KOPT-K1 (cell line): ENCODE measurements around the gene C1QTNF8.

ENCODE experiments used
- H3K27ac ChIP-seq: fragments of 200-600 bp; sonication (generic); 2 replicates; pipeline ENCODE4 v1.5.1; 2016; ENCODE audit warnings: antibody characterized with exemption, mild to moderate bottlenecking, low read depth, low read length; ENCODE audit not compliant: poor library complexity, severe bottlenecking
- H3K36me3 ChIP-seq: fragments of 200-600 bp; sonication (generic); 2 replicates; pipeline ENCODE4 v1.5.1; 2017; ENCODE audit warnings: antibody characterized with exemption, mild to moderate bottlenecking, low read length, moderate library complexity; ENCODE audit not compliant: insufficient read depth
- H3K9me3 ChIP-seq: fragments of 200-600 bp; sonication (generic); 2 replicates; pipeline ENCODE4 v1.5.1; 2017; ENCODE audit warnings: antibody characterized with exemption, low read length, mild to moderate bottlenecking; ENCODE audit not compliant: insufficient read depth, poor library complexity, severe bottlenecking

Gene C1QTNF8

GRCh38 chr16:1057252-1057932 is 38.7 kb downstream of the C1QTNF8 start:
- Histone ChIP-seq H3K27ac (no peak overlapping the region), H3K36me3 (no peaks in the 10 kb centered on the region), H3K9me3 (peaks cover 14% of the 10 kb centered on the region)

GRCh38 chr16:1056196-1056595 is 39.8 kb downstream of the C1QTNF8 start:
- peaks cover 14% of the 10 kb centered on the region for H3K9me3 ChIP-seq
- no peak overlapping the region for H3K27ac ChIP-seq
- no peaks in the 10 kb centered on the region for H3K36me3 ChIP-seq

GRCh38 chr16:1055557-1055924 is 40.5 kb downstream of the C1QTNF8 start:
- Histone ChIP-seq H3K36me3 (no peaks in the 10 kb centered on the region), H3K27ac (no peak overlapping the region), H3K9me3 (peaks cover 14% of the 10 kb centered on the region)

- H3K27ac ChIP-seq: no peak overlapping the region
- H3K9me3 ChIP-seq: peaks cover 14% of the 10 kb centered on the region
- H3K36me3 ChIP-seq: no peaks in the 10 kb centered on the region
Measured at GRCh38 chr16:1054660-1055556, 41.1 kb downstream of the C1QTNF8 start.

- no peaks in the 10 kb centered on the region for H3K36me3 ChIP-seq
- H3K27ac ChIP-seq: no peak overlapping the region
- peaks cover 7% of the 10 kb centered on the region for H3K9me3 ChIP-seq
Measured at GRCh38 chr16:1053700-1054368, 42.2 kb downstream of the C1QTNF8 start.

GRCh38 chr16:1053121-1053521 is 42.9 kb downstream of the C1QTNF8 start:
- Histone ChIP-seq H3K36me3 (no peaks in the 10 kb centered on the region), H3K9me3 (peaks cover 1% of the 10 kb centered on the region), H3K27ac (no peak overlapping the region)

GRCh38 chr16:1052721-1053120 is 43.3 kb downstream of the C1QTNF8 start:
- Histone ChIP-seq H3K27ac (no peak overlapping the region), H3K36me3 (no peaks in the 10 kb centered on the region), H3K9me3 (no peaks in the 10 kb centered on the region)

GRCh38 chr16:1051446-1051845 is 44.6 kb downstream of the C1QTNF8 start:
- no peaks in the 10 kb centered on the region for H3K36me3 ChIP-seq
- H3K9me3 ChIP-seq: no peaks in the 10 kb centered on the region
- no peak overlapping the region for H3K27ac ChIP-seq

- H3K9me3 ChIP-seq: no peaks in the 10 kb centered on the region
- no peaks in the 10 kb centered on the region for H3K36me3 ChIP-seq
- H3K27ac ChIP-seq: no peak overlapping the region
Measured at GRCh38 chr16:1050921-1051320, 45.1 kb downstream of the C1QTNF8 start.

GRCh38 chr16:1050516-1050915 is 45.5 kb downstream of the C1QTNF8 start:
- H3K9me3 ChIP-seq: no peaks in the 10 kb centered on the region
- H3K36me3 ChIP-seq: no peaks in the 10 kb centered on the region
- no peak overlapping the region for H3K27ac ChIP-seq

- no peak overlapping the region for H3K27ac ChIP-seq
- no peaks in the 10 kb centered on the region for H3K36me3 ChIP-seq
- no peaks in the 10 kb centered on the region for H3K9me3 ChIP-seq
Measured at GRCh38 chr16:1049976-1050247, 46.1 kb downstream of the C1QTNF8 start.

- no peak overlapping the region for H3K27ac ChIP-seq
- H3K9me3 ChIP-seq: no peaks in the 10 kb centered on the region
- H3K36me3 ChIP-seq: no peaks in the 10 kb centered on the region
Measured at GRCh38 chr16:1049113-1049975, 46.7 kb downstream of the C1QTNF8 start.

- no peaks in the 10 kb centered on the region for H3K9me3 ChIP-seq
- H3K27ac ChIP-seq: no peak overlapping the region
- H3K36me3 ChIP-seq: no peaks in the 10 kb centered on the region
Measured at GRCh38 chr16:1048442-1049112, 47.5 kb downstream of the C1QTNF8 start.

GRCh38 chr16:1047801-1048200 is 48.2 kb downstream of the C1QTNF8 start:
- Histone ChIP-seq H3K36me3 (no peaks in the 10 kb centered on the region), H3K27ac (no peak overlapping the region), H3K9me3 (no peaks in the 10 kb centered on the region)
